Measurements from ENCODE around the gene METTL16. TPM values are rescaled to one million over a fixed set of nuclear protein-coding genes. Genes with fewer than 3 reads are reported as not detected.
A peak's percentile ranks its signal among the peaks of the same experiment; 100 is the strongest.

The METTL16 gene
- total RNA-seq, 1 donor from 2014 or later: 15.0 TPM

GRCh38 chr17:2395258-2396181 lies 116.2 kb downstream of the METTL16 start:
- DNase-seq: peak; percentile 52

- no peak for DNase-seq
Measured at GRCh38 chr17:2394775-2395201, 116.9 kb downstream of the METTL16 start.

GRCh38 chr17:2393954-2394749 lies 117.5 kb downstream of the METTL16 start:
- no peak for DNase-seq

- DNase-seq: peak; percentile 92
Measured at GRCh38 chr17:2393174-2393953, 118.3 kb downstream of the METTL16 start.

- DNase-seq: peak; percentile 97
Measured at GRCh38 chr17:2392252-2393173, 119.2 kb downstream of the METTL16 start.

GRCh38 chr17:2391597-2392251 lies 120.0 kb downstream of the METTL16 start:
- no peak for DNase-seq

- DNase-seq: no peak
Measured at GRCh38 chr17:2390199-2390836, 121.4 kb downstream of the METTL16 start.

- no peak for DNase-seq
Measured at GRCh38 chr17:2388683-2389055, 123.0 kb downstream of the METTL16 start.

- no peak for DNase-seq
Measured at GRCh38 chr17:2388020-2388682, 123.5 kb downstream of the METTL16 start.

- DNase-seq: no peak
Measured at GRCh38 chr17:2387086-2388019, 124.3 kb downstream of the METTL16 start.

- no peak for DNase-seq
Measured at GRCh38 chr17:2386400-2387085, 125.1 kb downstream of the METTL16 start.

- no peak for DNase-seq
Measured at GRCh38 chr17:2385240-2386210, 126.2 kb downstream of the METTL16 start.

- DNase-seq: no peak
Measured at GRCh38 chr17:2384439-2385127, 127.1 kb downstream of the METTL16 start.

GRCh38 chr17:2383628-2384167 lies 128.0 kb downstream of the METTL16 start:
- DNase-seq: no peak

GRCh38 chr17:2380950-2381649 lies 130.6 kb downstream of the METTL16 start:
- DNase-seq: no peak

All from dermis blood vessel endothelial cell (primary cell).